ENCODE results near the gene SPSB1.

SPSB1 gene

GRCh38 chr1:9269721-9270120, 23.0 kb upstream of the SPSB1 start:
- no peak for TF ChIP-seq SIN3A (IDR thresholded peaks at IDR 0.05; ENCODE audit: borderline replicate concordance, insufficient read depth, low read length)
- TF ChIP-seq FOXP2 (optimal IDR thresholded peaks at IDR 0.05; ENCODE audit: borderline replicate concordance, extremely low read depth, extremely low read length, insufficient read depth), result no peak
- TF ChIP-seq TAF1 (IDR thresholded peaks at IDR 0.05; ENCODE audit: borderline replicate concordance, insufficient read depth, low read length), result no peak
- TF ChIP-seq POLR2AphosphoS5 (IDR thresholded peaks at IDR 0.05; ENCODE audit: low read depth, low read length), result no peak
- TF ChIP-seq REST (IDR thresholded peaks at IDR 0.05; ENCODE audit: insufficient read depth in 1 of 2, low read depth in 2 of 2, low read length in 2 of 2), result no peak

- no peak for TF ChIP-seq SIN3A (IDR thresholded peaks at IDR 0.05; ENCODE audit: borderline replicate concordance, insufficient read depth, low read length)
- TF ChIP-seq FOXP2 (optimal IDR thresholded peaks at IDR 0.05; ENCODE audit: borderline replicate concordance, extremely low read depth, extremely low read length, insufficient read depth), result no peak
- TF ChIP-seq POLR2AphosphoS5 (IDR thresholded peaks at IDR 0.05; ENCODE audit: low read depth, low read length), result no peak
- TF ChIP-seq TAF1 (IDR thresholded peaks at IDR 0.05; ENCODE audit: borderline replicate concordance, insufficient read depth, low read length), result no peak
- TF ChIP-seq REST (IDR thresholded peaks at IDR 0.05; ENCODE audit: insufficient read depth in 1 of 2, low read depth in 2 of 2, low read length in 2 of 2), result no peak
Measured at GRCh38 chr1:9270290-9270883, 22.3 kb upstream of the SPSB1 start.

GRCh38 chr1:9271283-9271682, 21.4 kb upstream of the SPSB1 start:
- TF ChIP-seq FOXP2 (optimal IDR thresholded peaks at IDR 0.05; ENCODE audit: borderline replicate concordance, extremely low read depth, extremely low read length, insufficient read depth) (no peak), POLR2AphosphoS5 (IDR thresholded peaks at IDR 0.05; ENCODE audit: low read depth, low read length) (no peak), TAF1 (IDR thresholded peaks at IDR 0.05; ENCODE audit: borderline replicate concordance, insufficient read depth, low read length) (no peak), SIN3A (IDR thresholded peaks at IDR 0.05; ENCODE audit: borderline replicate concordance, insufficient read depth, low read length) (no peak), REST (IDR thresholded peaks at IDR 0.05; ENCODE audit: insufficient read depth in 1 of 2, low read depth in 2 of 2, low read length in 2 of 2) (no peak)

- TF ChIP-seq POLR2AphosphoS5 (IDR thresholded peaks at IDR 0.05; ENCODE audit: low read depth, low read length) (no peak), TAF1 (IDR thresholded peaks at IDR 0.05; ENCODE audit: borderline replicate concordance, insufficient read depth, low read length) (no peak), SIN3A (IDR thresholded peaks at IDR 0.05; ENCODE audit: borderline replicate concordance, insufficient read depth, low read length) (no peak), REST (IDR thresholded peaks at IDR 0.05; ENCODE audit: insufficient read depth in 1 of 2, low read depth in 2 of 2, low read length in 2 of 2) (no peak), FOXP2 (optimal IDR thresholded peaks at IDR 0.05; ENCODE audit: borderline replicate concordance, extremely low read depth, extremely low read length, insufficient read depth) (no peak)
Measured at GRCh38 chr1:9271861-9272595, 20.7 kb upstream of the SPSB1 start.
